ENCODE measurements around the gene SYNGR4. TPM values are rescaled to one million over a fixed set of nuclear protein-coding genes. Genes with fewer than 3 reads are reported as not detected.

The SYNGR4 gene
- total RNA-seq, 4 donors from 2014 or later = not detected

DNA sequence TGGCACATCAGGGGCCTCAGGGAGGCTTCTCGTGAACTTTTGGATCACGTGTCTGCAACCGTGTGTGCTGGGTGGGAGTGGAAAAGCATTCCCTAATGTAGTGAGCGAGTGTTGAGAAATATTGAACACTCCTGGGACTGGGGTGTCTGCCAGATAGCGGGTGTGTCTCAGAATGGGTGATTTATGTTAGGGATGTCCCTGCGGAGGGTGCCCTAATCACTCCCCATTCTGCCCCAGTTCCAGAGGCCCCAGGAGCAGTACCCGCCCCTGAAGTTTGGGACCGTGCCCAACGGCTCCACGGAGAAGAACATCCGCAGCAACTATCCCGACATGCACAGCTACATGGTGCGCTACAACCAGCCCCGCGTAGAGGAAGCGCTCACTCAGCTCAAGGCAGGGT is 57.4 kb downstream of the SYNGR4 start:
- H3K9me3 ChIP-seq = no peaks in the 10 kb centered on the region
- TF ChIP-seq POLR2A (IDR thresholded peaks at IDR 0.05) = no peak
- TF ChIP-seq, protein P1, sequence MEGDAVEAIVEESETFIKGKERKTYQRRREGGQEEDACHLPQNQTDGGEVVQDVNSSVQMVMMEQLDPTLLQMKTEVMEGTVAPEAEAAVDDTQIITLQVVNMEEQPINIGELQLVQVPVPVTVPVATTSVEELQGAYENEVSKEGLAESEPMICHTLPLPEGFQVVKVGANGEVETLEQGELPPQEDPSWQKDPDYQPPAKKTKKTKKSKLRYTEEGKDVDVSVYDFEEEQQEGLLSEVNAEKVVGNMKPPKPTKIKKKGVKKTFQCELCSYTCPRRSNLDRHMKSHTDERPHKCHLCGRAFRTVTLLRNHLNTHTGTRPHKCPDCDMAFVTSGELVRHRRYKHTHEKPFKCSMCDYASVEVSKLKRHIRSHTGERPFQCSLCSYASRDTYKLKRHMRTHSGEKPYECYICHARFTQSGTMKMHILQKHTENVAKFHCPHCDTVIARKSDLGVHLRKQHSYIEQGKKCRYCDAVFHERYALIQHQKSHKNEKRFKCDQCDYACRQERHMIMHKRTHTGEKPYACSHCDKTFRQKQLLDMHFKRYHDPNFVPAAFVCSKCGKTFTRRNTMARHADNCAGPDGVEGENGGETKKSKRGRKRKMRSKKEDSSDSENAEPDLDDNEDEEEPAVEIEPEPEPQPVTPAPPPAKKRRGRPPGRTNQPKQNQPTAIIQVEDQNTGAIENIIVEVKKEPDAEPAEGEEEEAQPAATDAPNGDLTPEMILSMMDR (IDR thresholded peaks at IDR 0.05) = no peak
- no peak for TF ChIP-seq EP300 (IDR thresholded peaks at IDR 0.05; ENCODE audit: low read depth)
- TF ChIP-seq POLR2AphosphoS5 (IDR thresholded peaks at IDR 0.05) = no peak
- WGBS, 2 donors (ENCODE audit: low coverage in 1 of 2) = 59% methylated on average over 14 of the region's 16 CpGs; no CpG with 5 or more reads in 1 of the 2 donors
- H3K4me3 ChIP-seq = no peak overlapping the region
- H3K27me3 ChIP-seq = peaks cover under 1% of the 10 kb centered on the region
- H3K4me1 ChIP-seq = no peaks in the 10 kb centered on the region
- H3K27ac ChIP-seq = no peak overlapping the region
- DNase-seq = no peak
- in situ Hi-C loops (cut with MboI; ENCODE audit: low pct_ligation_motif_present in 1 of 4, low pct_unique_long_range_greater_than_20kb in 1 of 4, low sequenced_read_pairs in 3 of 4) (no loop called here), intact Hi-C loops (cut with DNase I; ENCODE audit: low total_unique reads) (no loop called here)
- no peaks in the 10 kb centered on the region for H3K36me3 ChIP-seq

DNA sequence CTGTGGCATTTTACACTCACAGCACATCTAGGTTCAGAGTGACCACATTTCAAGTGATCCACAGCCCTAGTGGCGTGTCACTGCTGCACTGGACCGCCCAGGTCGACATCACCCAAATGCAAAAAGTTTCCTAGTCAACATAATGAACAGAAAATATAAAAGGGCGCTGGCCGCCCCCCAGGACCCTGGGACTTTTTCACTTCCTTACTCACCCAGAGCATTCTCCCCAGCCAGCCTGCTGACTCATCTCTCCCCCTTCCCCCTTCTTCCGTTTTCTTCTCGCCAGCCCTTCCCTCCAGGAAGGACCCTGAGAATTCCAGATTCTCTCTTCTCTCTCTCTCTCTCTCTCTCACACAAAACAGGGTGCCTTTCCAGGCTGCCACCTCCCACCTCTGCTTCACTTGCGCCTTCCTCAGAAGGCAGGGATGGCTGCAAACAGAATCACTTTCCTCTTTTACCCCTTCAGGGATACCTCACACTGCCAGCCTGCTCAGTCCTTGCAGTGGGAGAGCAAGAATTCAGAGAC is 60.6 kb downstream of the SYNGR4 start:
- Histone ChIP-seq H3K9me3 (no peaks in the 10 kb centered on the region), H3K4me1 (no peaks in the 10 kb centered on the region), H3K27ac (no peak overlapping the region), H3K27me3 (no peaks in the 10 kb centered on the region), H3K36me3 (no peaks in the 10 kb centered on the region), H3K4me3 (no peak overlapping the region)
- intact Hi-C loops (cut with DNase I; ENCODE audit: low total_unique reads) (no loop called here), in situ Hi-C loops (cut with MboI; ENCODE audit: low pct_ligation_motif_present in 1 of 4, low pct_unique_long_range_greater_than_20kb in 1 of 4, low sequenced_read_pairs in 3 of 4) (no loop called here)
- 27 to 43% methylated on average over 5 to 8 of the region's 8 CpGs for WGBS, 2 donors (ENCODE audit: low coverage in 1 of 2)
- DNase-seq = no peak
- TF ChIP-seq, protein P1 (IDR thresholded peaks at IDR 0.05) = no peak
- no peak for TF ChIP-seq EP300 (IDR thresholded peaks at IDR 0.05; ENCODE audit: low read depth)

Other genes with a start within 250 kb of the SYNGR4 start
- 10 to 100 TPM; 14.3 to 71.4 (median 26.8) TPM for gene LIG1, start 194.0 kb upstream of the SYNGR4 start, total RNA-seq
- 10 to 100 TPM in 1 of 4 donors, 1 to 10 TPM in 3; 3.3 to 24.7 (median 5.2) TPM for gene ZSWIM9, start 193.7 kb upstream of the SYNGR4 start, total RNA-seq
- 10 to 100 TPM; 13.1 to 48.4 (median 29.4) TPM for gene CARD8, start 108.5 kb upstream of the SYNGR4 start, total RNA-seq
- gene ZNF114, start 94.3 kb upstream of the SYNGR4 start, total RNA-seq = not detected
- gene EMP3, start 38.8 kb upstream of the SYNGR4 start, total RNA-seq = 10 to 100 TPM in 3 of 4 donors, 1 to 10 TPM in 1; 5.2 to 14.3 (median 12.0) TPM
- gene TMEM143, start 427 bp upstream of the SYNGR4 start, total RNA-seq = 10 to 100 TPM in 3 of 4 donors, 1 to 10 TPM in 1; 9.1 to 27.7 (median 15.2) TPM
- 100 to 1,000 TPM in 3 of 4 donors, 10 to 100 TPM in 1; 80.6 to 146 (median 120) TPM for gene KDELR1, start 27.2 kb downstream of the SYNGR4 start, total RNA-seq
- 1 to 10 TPM in 1 of 4 donors, under 1 TPM in 2, not detected in 1; 0.32 to 3.8 (median 0.41) TPM for gene GRIN2D, start 29.3 kb downstream of the SYNGR4 start, total RNA-seq
- gene GRWD1, start 81.6 kb downstream of the SYNGR4 start, total RNA-seq = 10 to 100 TPM in 3 of 4 donors, 1 to 10 TPM in 1; 9.4 to 49.7 (median 13.6) TPM
- gene KCNJ14, start 91.2 kb downstream of the SYNGR4 start, total RNA-seq = under 1 TPM in 2 of 4 donors, not detected in 2; 0.41 to 0.64 TPM
- gene CYTH2, start 105.0 kb downstream of the SYNGR4 start, total RNA-seq = 100 to 1,000 TPM in 2 of 4 donors, 10 to 100 TPM in 2; 61.1 to 410 (median 171) TPM
- gene LMTK3, start 147.5 kb downstream of the SYNGR4 start, total RNA-seq = 1 to 10 TPM in 2 of 4 donors, under 1 TPM in 1, not detected in 1; 0.68 to 2.4 (median 1.1) TPM
- under 1 TPM in 2 of 4 donors, not detected in 2; 0.32 to 0.41 TPM for gene SULT2B1, start 187.8 kb downstream of the SYNGR4 start, total RNA-seq
- not detected for gene SPACA4, start 242.4 kb downstream of the SYNGR4 start, total RNA-seq

Measured in transverse colon (tissue), 4 donors.